B cell (primary cell): ENCODE results near the gene PPP2R2D. TPM values are rescaled to one million over a fixed set of nuclear protein-coding genes. Genes with fewer than 3 reads are reported as not detected.

Experiments used
- ATAC-seq: fragments of 200-7000 bp; cut with Tn5 transposase; one replicate; pipeline ENCODE4 v1.10.0; 2021; ENCODE audit warnings: low read depth, mild to moderate bottlenecking, moderate number of reproducible peaks, moderate library complexity
- CTCF ChIA-PET: fragments of 350-600 bp; sonication (Branson Sonifier 250); formaldehyde crosslinking; loops from one replicate; lab custom pipeline; 2021; ENCODE audit warnings: antibody characterized with exemption, inconsistent platforms; lab: Charles Lee
- POLR2A ChIA-PET: fragments of 350-600 bp; sonication (Branson Sonifier 250); formaldehyde crosslinking; loops from one replicate; lab custom pipeline; 2021; ENCODE audit warnings: antibody characterized with exemption; lab: Charles Lee
- DNase-seq: peaks from one replicate; pipeline ENCODE4 v3.0.0; 2013
- H2AFZ ChIP-seq: 2 replicates; pipeline ENCODE4 v1.6.1; 2012; ENCODE audit warnings: mild to moderate bottlenecking, low read depth, low read length; ENCODE audit not compliant: insufficient read depth, poor library complexity, severe bottlenecking
- H3K27ac ChIP-seq, 2 donors: 1 replicate in 1 of 2; 2 replicates in 1 of 2; pipeline ENCODE4 v1.5.1; 2012 to 2013; ENCODE audit warnings: low read length in 2 of 2, mild to moderate bottlenecking in 2 of 2, moderate library complexity in 1 of 2
- H3K27me3 ChIP-seq, 4 experiments: fragments of 200-600 bp in 1 of 4; sonication (generic) in 1 of 4; replicated peaks in 1 of 4; 1 replicate in 2 of 4; 2 replicates in 2 of 4; pipeline versions ENCODE4 v1.6.1 to v1.7.0; 2013 to 2016; ENCODE audit warnings: low read length in 3 of 4, mild to moderate bottlenecking in 2 of 4, mixed read lengths in 1 of 4, moderate library complexity in 1 of 4; ENCODE audit not compliant: insufficient read depth in 4 of 4, control insufficient read depth in 3 of 4; ENCODE audit errors: control extremely low read depth in 1 of 4
- H3K36me3 ChIP-seq, 2 experiments: replicated peaks in 1 of 2; 1 replicate in 1 of 2; 2 replicates in 1 of 2; pipeline versions ENCODE4 v1.6.1 to v1.7.1; 2013; ENCODE audit warnings: low read length in 1 of 2; ENCODE audit not compliant: insufficient read depth in 2 of 2, control insufficient read depth in 1 of 2; ENCODE audit errors: control extremely low read depth in 1 of 2, extremely low read depth in 1 of 2
- H3K4me1 ChIP-seq, 2 donors: fragments of 200-600 bp in 1 of 2; sonication (generic) in 1 of 2; 1 replicate in 1 of 2; 2 replicates in 1 of 2; pipeline versions ENCODE4 v1.5.1 to v1.6.1; 2013 to 2017; ENCODE audit warnings: low read length in 2 of 2; ENCODE audit not compliant: control insufficient read depth in 2 of 2, insufficient read depth in 2 of 2
- H3K4me2 ChIP-seq: replicated peaks from 2 replicates; pipeline ENCODE3; 2012; ENCODE audit warnings: mild to moderate bottlenecking, low read depth, low read length; ENCODE audit not compliant: poor library complexity, severe bottlenecking
- H3K4me3 ChIP-seq, 5 experiments: fragments of 200-600 bp in 1 of 5; sonication (generic) in 1 of 5; 1 replicate in 3 of 5; 2 replicates in 2 of 5; pipeline versions ENCODE4 v1.5.1 to v1.7.0; 2011 to 2016; ENCODE audit warnings: low read length in 4 of 5, mild to moderate bottlenecking in 4 of 5, low read depth in 2 of 5, control low read depth in 1 of 5, moderate library complexity in 1 of 5; ENCODE audit not compliant: insufficient read depth in 1 of 5; ENCODE audit errors: control extremely low read depth in 1 of 5, extremely low read depth in 1 of 5
- H3K79me2 ChIP-seq: fragments of 200-600 bp; sonication (generic); one replicate; pipeline ENCODE4 v1.6.0; 2016; ENCODE audit warnings: low read length; ENCODE audit not compliant: control insufficient read depth, insufficient read depth
- H3K9ac ChIP-seq: fragments of 200-600 bp; sonication (generic); 2 replicates; pipeline ENCODE4 v1.6.1; 2017; ENCODE audit warnings: mild to moderate bottlenecking, low read length, moderate library complexity
- H3K9me3 ChIP-seq, 3 donors: one replicate each; pipeline versions ENCODE4 v1.6.1 to v1.7.1; 2013; ENCODE audit warnings: low read length in 2 of 3; ENCODE audit not compliant: control insufficient read depth in 2 of 3, insufficient read depth in 1 of 3; ENCODE audit errors: control extremely low read depth in 1 of 3
- H4K20me1 ChIP-seq: 2 replicates; pipeline ENCODE4 v1.6.0; 2012; ENCODE audit warnings: mild to moderate bottlenecking, low read length; ENCODE audit not compliant: insufficient read depth, control insufficient read depth, poor library complexity, severe bottlenecking
- H3K27ac Mint-ChIP-seq: one replicate; pipeline ENCODE4 v1.8.0; 2021; ENCODE audit warnings: mixed read lengths
- H3K27me3 Mint-ChIP-seq: one replicate; pipeline ENCODE4 v1.8.0; 2021; ENCODE audit warnings: mixed read lengths
- H3K4me1 Mint-ChIP-seq: one replicate; pipeline ENCODE4 v1.8.0; 2021; ENCODE audit warnings: mixed read lengths
- H3K4me3 Mint-ChIP-seq: one replicate; pipeline ENCODE4 v1.8.0; 2021; ENCODE audit warnings: mixed read lengths
- H3K9me3 Mint-ChIP-seq: one replicate; pipeline ENCODE4 v1.8.0; 2022; ENCODE audit warnings: mixed read lengths; ENCODE audit not compliant: insufficient read depth
- CTCF ChIP-seq: fragments of 200-600 bp; IDR thresholded peaks from one replicate; pipeline ENCODE4 v1.8.0; 2022; ENCODE audit warnings: antibody characterized with exemption, mild to moderate bottlenecking
- EZH2 ChIP-seq: IDR thresholded peaks from 2 replicates; pipeline ENCODE4 v1.6.1; 2012; ENCODE audit warnings: borderline replicate concordance, low read depth, mild to moderate bottlenecking, moderate library complexity, low read length; ENCODE audit not compliant: insufficient read depth, poor library complexity, severe bottlenecking
- WGBS: methylation state at CpG from one replicate; pipeline ENCODE4 v1.1.5; 2013; ENCODE audit warnings: missing lambda C conversion rate; ENCODE audit not compliant: insufficient coverage; 5-methylcytosine and 5-hydroxymethylcytosine counted together
- intact Hi-C: fragments of 100-400 bp; cut with micrococcal nuclease; formaldehyde crosslinking; loops from one replicate; pipeline ENCODE4 v1.10.0; 2022
- polyA plus RNA-seq: library from polyadenylated mRNA; depleted of rRNA; stranded (reverse); fragments of >200 nt; gene quantifications from 2 replicates; pipeline ENCODE4 v1.2.3, GENCODE V29; 2012
- total RNA-seq, 2 donors: library from RNA; stranded (reverse); fragments of 120-200 nt in 1 of 2; gene quantifications; 1 replicate in 1 of 2; 2 replicates in 1 of 2; pipeline versions ENCODE4 v1.2.3 to v1.2.4, GENCODE V29; 2013 to 2022

PPP2R2D gene
- total and polyA plus RNA-seq, 2 donors (not counting 1 experiment from before 2014, with no cell fraction given), result 25.8 to 45.6 TPM

GRCh38 chr10:132003282-132003924, 102.6 kb downstream of the PPP2R2D start:
- no peaks in the 10 kb centered on the region for H3K79me2 ChIP-seq
- peaks cover 0 to 5% (median 0%) of the 10 kb centered on the region in 3 donors for H3K9me3 ChIP-seq
- no peak overlapping the region for H3K27ac ChIP-seq
- no peaks in the 10 kb centered on the region for H3K4me1 Mint-ChIP-seq
- H3K36me3 ChIP-seq, result no peaks in the 10 kb centered on the region
- no peak overlapping the region for H2AFZ ChIP-seq
- TF ChIP-seq EZH2, result no peak
- TF ChIP-seq CTCF, result no peak
- peaks cover 20% of the 10 kb centered on the region for H3K27me3 Mint-ChIP-seq
- H3K9ac ChIP-seq, result no peak overlapping the region
- POLR2A ChIA-PET, result no interaction called here
- intact Hi-C loops, result no loop called here
- DNase-seq (no peak), ATAC-seq (no peak)
- CTCF ChIA-PET, result no interaction called here
- H4K20me1 ChIP-seq, result no peaks in the 10 kb centered on the region
- H3K27me3 ChIP-seq, result no peaks in the 10 kb centered on the region
- WGBS, result 84% methylated on average over 11 of the region's 12 CpGs
- H3K9me3 Mint-ChIP-seq, result no peaks in the 10 kb centered on the region
- no peak overlapping the region for H3K27ac Mint-ChIP-seq
- no peak overlapping the region for H3K4me3 ChIP-seq
- no peaks in the 10 kb centered on the region for H3K4me1 ChIP-seq
- no peak overlapping the region for H3K4me2 ChIP-seq
- H3K4me3 Mint-ChIP-seq, result no peak overlapping the region

GRCh38 chr10:132004052-132004451, 103.2 kb downstream of the PPP2R2D start:
- POLR2A ChIA-PET, result no interaction called here
- H2AFZ ChIP-seq, result no peak overlapping the region
- TF ChIP-seq CTCF (no peak), EZH2 (no peak)
- H4K20me1 ChIP-seq, result no peaks in the 10 kb centered on the region
- intact Hi-C loops, result no loop called here
- H3K4me1 Mint-ChIP-seq, result no peaks in the 10 kb centered on the region
- H3K27ac Mint-ChIP-seq, result no peak overlapping the region
- no peak overlapping the region for H3K4me2 ChIP-seq
- no peak overlapping the region for H3K4me3 Mint-ChIP-seq
- DNase-seq (no peak), ATAC-seq (no peak)
- H3K27ac ChIP-seq, result no peak overlapping the region
- no peaks in the 10 kb centered on the region for H3K9me3 Mint-ChIP-seq
- 72% methylated on average over 8 of the region's 10 CpGs for WGBS
- no peaks in the 10 kb centered on the region for H3K4me1 ChIP-seq
- no peaks in the 10 kb centered on the region for H3K79me2 ChIP-seq
- H3K4me3 ChIP-seq, result no peak overlapping the region
- H3K27me3 ChIP-seq, result peaks cover 0 to 2% (median 0%) of the 10 kb centered on the region in 4 experiments
- H3K9ac ChIP-seq, result no peak overlapping the region
- CTCF ChIA-PET, result interaction anchor here (1.0 kb wide), 1 partner anchor 19 kb away, joined by 3 read pairs; no protein-coding TSS in a partner anchor
- peaks cover 0 to 5% (median 0%) of the 10 kb centered on the region in 3 donors for H3K9me3 ChIP-seq
- peaks cover 25% of the 10 kb centered on the region for H3K27me3 Mint-ChIP-seq
- H3K36me3 ChIP-seq, result no peaks in the 10 kb centered on the region
